OCI-LY3 (cell line): ENCODE data around the gene FYTTD1.
"Not testable (repeated sequence)": the region's sequence is repeated elsewhere in the genome, so short reads cannot be mapped to it uniquely, and the experiment has no call there.

Experiments
- CTCF ChIP-seq: fragments of 200-600, 300-600 bp; sonication (generic); IDR thresholded peaks from 2 replicates; pipeline ENCODE4 v1.5.1; 2014; ENCODE audit warnings: antibody characterized with exemption, low read length, low read depth
- EZH2phosphoT487 ChIP-seq: fragments of 200-600 bp; shearing (Covaris generic); IDR thresholded peaks from 2 replicates; pipeline ENCODE4 v1.6.1; 2018; ENCODE audit warnings: antibody characterized with exemption, mixed run types, low read depth

GRCh38 chr3:197730770-197731169 is 18.9 kb upstream of the FYTTD1 start:
- TF ChIP-seq CTCF, EZH2phosphoT487: not testable (repeated sequence)
